SH-SY5Y (cell line): ENCODE results near the gene KXD1.

Experiments used
- GATA2 ChIP-seq: IDR thresholded peaks from 2 replicates; pipeline ENCODE4 v1.6.1; 2011; ENCODE audit warnings: mild to moderate bottlenecking, low read depth, low read length
- GATA3 ChIP-seq: IDR thresholded peaks from 2 replicates; pipeline ENCODE4 v1.6.1; 2011; ENCODE audit warnings: low read depth, mild to moderate bottlenecking, low read length, moderate library complexity

DNA sequence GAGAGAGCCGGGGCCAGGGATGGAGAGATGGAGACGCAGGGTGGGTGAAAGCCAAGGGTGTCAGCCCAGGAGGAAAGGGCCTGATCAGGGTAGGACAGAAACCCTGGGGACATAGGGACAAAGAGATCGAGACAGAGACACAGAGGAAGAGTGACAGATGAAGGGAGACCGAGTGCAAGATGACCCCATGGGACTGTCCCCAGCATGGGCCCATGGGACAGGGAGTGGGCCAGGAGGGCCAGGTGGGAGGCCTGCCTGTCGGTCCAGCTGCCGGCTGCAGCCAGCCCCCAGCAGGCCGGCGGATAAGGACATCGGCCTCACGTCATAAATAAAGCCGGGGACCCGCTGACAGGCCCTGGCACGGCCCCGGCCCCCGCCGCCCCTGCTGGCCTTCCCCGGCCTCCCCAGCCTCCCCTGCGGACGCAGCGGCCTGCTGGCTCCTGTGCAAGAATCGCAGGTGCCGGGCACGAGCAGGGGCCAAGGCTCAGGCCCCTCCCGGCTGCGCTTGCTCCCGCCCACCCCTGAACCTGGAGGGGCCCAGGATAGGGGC lies 37.2 kb downstream of the KXD1 start:
- TF ChIP-seq GATA3 (no peak), GATA2 (no peak)
